Tongue (tissue), 2 donors: ENCODE results near the gene TBCC. TPM values are rescaled to one million over a fixed set of nuclear protein-coding genes. Genes with fewer than 3 reads are reported as not detected.

Experiments
- DNase-seq: peaks from one replicate; pipeline ENCODE4 v3.0.0-alpha.2; 2015
- total RNA-seq: library from RNA; depleted of rRNA; stranded (reverse); fragments of >200 nt; gene quantifications from one replicate; pipeline ENCODE4 v1.2.3, GENCODE V29; 2014

Gene TBCC
- total RNA-seq, 1 donor from 2014 or later = 30.3 TPM

DNA sequence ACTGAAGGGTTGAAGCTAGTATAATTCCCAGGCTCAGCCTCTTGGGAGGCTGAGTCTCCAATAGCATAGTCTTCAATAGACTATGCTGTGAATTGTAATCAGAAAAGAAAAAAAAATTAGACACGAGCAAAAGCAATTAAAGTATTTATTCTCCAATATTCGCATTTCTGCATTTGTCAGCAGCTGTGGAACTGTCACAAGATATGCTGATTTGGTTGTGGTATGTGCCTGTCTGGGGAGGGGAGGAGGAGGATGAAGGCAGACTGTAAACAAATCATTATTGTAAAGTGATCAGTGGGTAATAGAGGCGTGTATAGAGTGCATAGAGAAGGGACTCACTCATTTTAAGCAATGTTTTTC, 25.8 kb upstream of the TBCC start:
- no peak for DNase-seq

DNA sequence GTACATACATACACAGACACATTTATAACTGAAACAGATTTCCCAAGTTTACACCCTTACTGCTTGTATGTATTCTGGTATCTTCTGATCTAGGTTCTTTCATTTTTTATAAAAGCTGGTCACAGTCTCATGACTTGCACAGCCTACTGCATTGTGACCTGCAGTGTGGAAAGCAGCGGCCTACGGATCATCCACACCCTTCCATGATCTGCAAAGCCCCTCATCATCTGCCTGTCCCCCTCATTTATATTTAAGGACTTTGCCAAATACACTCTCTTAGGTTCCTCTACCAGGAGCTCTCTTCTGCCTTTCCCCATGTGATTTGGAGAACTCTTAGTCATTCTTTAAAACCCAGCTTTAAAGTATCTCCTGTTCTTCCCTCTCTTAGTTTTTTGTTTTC, 23.9 kb upstream of the TBCC start:
- DNase-seq = no peak

DNA sequence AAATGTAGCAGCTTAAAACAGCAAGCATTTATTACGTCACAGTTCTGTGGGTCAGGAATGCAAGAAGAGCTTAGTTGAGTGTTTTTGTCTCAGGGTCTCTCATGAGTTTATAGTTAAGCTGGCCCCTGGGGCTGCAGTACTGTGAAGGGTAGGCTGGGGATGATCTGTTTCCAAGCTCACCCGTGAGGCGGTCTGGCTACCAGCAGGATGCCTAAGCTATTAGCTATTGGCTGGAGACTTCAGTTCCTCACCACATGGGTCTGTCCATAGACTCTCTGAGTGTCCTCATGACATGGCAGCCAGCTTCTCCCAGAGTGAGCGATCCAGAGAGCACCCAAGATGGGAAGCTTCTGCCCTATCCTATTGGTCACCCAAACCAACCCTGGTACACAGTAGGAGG, 23.1 kb upstream of the TBCC start:
- DNase-seq = no peak

DNA sequence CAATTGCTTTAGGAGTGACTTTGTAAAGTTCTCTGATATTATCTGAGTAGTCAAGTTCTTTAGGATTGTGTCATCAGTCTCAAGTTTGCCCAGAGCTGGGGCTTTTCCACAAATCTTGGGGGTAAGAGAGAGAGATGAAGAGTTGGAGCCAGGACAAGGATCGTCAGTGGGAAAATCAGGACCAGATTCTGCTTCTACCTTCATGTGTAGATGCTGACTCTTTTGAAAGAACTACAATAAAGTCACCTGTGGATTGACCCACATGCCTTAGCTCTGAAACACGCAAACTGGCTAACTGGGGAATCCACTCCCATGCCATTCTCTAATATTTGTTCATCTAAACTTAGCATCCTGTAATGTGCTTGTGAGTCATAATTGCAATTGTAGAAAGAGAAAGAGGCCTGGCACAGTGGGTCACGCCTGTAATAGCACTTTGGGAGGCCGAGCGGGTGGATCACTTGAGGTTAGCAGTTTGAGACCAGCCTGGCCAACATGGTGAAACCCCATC, 20.3 kb upstream of the TBCC start:
- no peak for DNase-seq

DNA sequence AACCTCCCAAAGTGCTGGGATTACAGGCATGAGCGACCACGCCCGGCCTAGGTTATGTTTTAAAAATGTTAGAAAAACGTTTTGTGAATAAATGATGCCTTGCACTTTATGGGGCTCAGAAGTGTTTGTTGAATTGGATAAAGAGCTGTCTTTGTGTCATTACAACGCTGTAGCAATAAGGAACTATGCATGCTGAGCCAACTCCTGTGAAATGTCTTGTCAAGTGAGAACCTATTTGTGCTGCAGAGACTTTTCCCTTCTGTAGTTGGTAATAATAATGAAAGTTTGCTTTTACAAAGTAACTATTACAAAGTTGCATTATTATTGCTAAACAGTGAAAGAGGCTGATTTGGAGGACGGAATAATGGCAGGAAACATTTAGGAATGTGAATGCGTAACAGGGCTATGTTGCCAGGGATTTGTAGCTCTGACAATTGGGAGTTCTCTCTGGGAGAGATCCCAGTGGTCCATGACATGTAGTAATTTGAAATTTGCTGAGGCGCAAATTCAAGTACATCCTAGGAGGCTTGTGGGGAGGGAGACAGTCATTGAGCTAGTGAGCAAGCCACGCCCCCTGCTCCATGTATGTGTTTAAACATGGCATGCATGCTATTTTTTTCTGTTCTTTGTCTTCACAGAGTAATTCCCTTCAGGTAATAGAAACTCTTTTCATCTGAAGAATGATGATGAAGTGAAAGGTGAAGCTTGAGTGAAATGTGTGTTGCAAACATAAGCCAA, 19.2 kb upstream of the TBCC start:
- peak; percentile 20 for DNase-seq

DNA sequence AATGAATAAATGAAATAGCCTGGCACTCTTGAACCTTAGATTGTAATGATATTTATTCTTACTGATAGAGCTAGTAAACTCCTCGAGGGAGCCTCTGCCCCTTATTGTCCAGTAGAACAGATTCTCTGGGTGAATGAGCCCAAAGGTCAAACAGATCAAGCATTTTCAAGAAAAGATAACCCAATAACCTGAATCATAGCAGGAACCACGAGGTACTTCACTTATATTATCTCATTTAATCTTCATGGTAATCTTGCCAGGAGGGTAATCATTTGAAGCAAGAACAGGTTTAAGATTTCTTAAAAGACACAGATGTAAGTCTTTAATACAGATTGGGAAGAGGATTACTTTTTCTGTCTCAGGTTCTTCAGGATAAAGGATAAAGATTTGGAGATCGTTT, 17.0 kb upstream of the TBCC start:
- no peak for DNase-seq

DNA sequence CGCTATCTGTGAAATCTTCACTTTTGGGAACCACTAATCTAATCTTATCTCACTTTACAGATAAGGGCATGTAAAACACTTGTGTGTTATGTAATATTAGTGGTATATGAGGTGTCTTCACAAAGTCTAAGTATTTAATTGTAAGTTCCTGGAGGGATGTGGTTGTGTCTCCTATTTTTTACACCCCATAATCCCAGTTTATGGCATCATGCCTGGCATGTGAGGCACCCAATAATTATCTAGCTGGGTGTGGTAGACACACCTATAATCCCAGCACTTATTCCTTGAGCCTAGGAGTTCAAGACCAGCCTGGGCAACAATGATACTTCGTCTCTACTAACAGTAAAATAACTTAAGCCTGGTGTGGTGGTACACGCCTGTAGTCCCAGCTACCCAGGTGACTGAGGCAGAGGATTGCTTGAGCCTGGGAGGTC, 16.5 kb upstream of the TBCC start:
- DNase-seq = no peak

DNA sequence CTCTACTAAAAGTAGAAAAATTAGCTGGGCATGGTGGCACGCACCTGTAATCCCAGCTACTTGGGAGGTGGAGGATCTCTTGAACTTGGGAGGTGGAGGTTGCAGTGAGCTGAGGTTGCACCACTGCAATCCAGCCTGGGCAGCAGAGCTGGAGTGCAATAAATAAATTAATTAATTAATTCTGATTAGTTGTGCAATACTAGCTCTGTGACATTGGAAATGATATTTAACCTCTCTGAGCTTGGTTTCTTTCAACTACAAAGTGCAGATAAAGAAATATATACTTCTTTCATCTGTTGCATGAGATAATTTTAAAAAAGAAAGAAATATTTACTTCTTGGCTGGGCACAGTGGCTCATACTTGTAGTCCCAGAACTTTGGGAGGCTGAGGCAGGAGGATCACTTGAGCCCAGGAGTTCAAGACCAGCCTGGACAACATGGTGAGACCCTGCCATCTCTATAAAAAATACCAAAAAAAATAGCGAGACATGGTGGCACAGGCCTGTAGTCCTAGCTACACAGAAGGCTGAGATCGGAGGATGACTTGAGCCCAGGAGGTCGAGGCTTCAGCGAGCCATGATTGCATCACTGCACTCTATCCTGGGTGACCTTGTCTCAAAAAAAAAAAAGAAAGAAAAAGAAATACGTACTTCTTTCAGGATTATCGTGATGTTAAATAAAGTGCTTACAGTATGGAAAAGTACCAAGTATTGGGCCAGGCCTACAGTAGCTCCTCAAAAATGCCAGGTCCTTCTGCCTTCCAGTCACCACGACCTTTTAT, 15.6 kb upstream of the TBCC start:
- DNase-seq = no peak

DNA sequence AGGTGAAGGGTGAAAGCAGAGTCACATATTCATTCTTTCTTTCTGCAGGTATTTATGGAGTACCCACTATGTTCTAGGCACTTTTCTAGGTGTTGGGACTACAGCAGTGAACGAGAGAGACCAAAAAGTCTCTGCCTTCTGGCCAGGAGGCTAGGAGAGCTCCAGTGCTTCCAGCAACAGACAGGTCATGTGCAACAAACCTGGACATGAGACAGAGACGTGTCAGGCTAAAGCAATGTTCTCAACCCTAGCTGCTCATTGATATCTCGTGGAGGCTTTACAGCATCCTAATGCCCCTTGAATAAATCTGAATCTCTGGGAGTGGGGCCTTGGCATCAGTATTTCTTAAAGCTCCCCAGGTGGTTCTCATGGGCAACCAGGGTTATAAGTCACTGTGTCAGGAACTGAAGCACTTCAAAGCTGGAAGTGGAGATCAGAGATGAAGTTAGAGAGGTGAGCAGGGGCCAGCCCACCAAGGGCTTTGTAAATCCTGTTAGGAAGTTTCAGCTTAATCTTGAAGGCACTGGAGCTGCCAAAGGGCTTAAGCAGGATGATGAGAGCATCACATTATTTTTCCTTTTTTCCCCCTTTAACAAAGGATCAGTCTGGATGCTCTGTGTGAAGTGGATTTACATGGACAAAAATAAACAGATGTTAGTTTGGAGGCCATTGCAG, 13.0 kb upstream of the TBCC start:
- no peak for DNase-seq

DNA sequence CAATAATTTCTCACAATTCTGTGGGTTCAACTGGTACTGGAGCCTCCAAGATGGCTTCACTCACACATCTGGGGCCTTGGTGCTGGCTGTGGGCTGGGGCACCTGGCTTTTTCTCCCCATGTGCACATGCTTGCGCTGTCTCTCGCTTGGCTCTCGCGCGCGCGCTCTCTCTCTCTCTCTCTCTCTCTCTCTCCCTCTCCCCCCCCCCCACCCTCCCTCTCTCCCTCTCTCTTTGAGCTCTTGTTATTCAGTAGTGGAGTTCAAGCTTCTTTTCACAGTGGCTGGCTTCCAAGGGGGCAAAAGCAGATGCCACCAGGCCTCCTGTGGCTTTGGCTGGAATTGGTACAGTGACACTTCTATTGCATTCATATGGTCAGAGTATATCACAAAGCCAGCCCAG, 10.8 kb upstream of the TBCC start:
- no peak for DNase-seq

DNA sequence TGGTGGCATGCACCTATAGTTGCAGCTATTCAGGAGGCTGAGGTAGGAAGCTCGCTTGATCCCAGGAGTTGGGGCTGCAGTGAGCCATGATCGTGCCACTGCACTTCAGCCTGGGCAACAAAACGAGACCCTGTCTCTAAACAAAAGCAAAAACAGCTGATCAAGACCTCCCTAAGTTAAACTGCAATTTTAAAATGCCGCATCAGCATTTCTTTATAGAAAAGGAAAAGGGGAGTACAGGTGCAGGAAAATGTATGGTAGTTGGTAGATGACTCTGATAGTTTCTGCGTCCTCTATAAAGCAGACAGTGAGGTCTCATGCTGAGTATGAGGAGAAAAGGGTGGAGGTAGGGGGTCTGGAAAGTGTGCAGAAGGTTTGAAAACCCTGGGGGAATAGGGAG, 8.9 kb upstream of the TBCC start:
- no peak for DNase-seq

DNA sequence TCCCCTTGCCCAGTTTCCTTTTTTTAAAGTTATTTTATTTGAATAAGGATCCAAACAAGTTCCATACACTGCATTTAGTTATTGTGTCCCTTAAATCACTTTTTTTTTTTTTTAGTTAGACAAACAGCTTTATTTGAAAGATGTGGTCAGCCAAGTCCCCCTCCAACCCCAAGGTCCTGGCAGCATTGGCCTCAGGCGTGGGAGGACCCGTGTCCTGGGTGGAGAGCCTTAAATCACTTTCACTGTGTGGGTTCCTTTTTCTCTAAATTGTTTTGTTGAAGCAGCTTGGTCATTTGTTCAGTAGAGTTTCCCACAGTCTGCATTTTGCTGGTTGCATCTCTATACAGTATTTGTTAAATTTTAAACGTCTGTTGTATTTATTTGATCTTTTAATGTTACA, 5.2 kb upstream of the TBCC start:
- DNase-seq = no peak

DNA sequence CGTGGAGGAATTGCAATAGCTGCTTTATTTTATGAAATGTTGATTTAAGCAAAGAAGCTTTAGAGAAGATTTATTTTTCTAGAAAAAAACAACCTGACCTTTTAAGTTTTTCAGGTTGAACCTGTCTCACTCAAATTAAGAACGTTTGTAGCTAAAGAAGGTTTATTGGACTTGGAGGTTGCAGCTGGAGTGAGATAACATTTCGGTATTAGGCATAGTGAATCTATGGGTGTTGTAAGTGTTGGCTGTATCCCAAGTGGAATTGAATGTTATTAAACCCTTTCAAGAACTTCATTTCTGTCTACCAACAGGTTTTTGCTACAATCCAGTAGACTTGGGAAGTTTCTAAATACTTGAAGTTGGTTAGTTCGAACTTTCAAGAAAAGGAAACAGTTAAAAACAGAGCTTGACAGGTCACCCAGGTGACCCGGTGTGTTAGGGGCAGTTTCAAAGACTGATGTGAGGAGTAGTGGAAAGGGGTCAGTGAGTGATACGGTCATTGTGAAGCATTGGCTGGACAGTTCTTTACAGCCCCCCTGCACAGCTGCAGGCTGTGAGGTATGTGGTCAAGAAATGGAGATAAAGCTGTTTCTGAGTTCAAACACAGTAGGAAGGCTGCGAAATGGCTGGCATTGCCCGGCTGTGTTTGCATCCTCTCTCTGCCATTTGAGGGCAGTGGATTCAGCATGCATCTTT, 2.4 kb upstream of the TBCC start:
- DNase-seq = peak; percentile 37

DNA sequence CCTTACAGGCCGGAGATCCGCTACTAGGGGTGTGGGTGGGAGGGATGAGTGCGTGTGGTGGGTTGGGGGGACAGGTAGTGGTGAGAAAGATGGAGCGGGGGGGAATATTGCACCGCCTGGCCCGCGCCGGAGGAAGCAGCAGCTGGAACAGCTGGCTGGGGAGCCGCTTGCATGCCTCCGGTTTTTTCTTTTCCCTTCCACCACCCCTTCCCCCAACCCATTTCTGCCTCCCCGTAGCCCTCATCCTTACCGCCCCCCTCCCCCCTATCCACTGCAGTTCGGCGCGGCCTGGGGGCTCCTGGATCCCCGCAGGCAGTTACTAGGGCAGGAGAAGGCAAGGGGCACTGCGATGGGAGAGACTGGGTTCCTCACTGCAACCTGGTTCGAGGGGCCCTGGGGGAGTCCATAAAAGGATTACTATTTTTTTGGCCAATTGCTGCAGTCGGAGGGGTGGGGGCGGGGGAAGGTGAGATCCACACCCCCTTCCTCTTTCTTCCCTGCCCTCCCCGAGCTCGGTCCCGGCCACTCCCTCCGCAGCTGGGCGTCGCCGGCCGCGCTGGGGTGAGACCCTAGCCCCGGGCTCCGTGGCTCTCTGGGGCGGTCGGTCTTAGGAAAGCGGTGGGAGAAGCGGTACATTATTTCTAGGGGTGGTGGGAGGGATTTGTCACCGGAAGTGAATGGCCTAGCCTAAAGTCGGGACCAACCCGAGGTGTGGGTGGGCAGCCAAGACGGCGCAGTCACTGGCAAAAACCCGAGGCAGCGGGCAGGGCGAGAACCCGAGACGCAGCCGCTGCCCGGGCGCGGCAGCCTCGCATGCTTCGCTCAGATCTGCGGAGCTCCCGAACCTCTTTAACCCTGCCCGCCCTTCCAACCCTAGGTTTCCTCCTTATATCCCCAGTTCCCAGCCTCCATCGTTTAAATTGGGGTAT, 824 bp upstream of the TBCC start:
- peak; percentile 96 for DNase-seq

DNA sequence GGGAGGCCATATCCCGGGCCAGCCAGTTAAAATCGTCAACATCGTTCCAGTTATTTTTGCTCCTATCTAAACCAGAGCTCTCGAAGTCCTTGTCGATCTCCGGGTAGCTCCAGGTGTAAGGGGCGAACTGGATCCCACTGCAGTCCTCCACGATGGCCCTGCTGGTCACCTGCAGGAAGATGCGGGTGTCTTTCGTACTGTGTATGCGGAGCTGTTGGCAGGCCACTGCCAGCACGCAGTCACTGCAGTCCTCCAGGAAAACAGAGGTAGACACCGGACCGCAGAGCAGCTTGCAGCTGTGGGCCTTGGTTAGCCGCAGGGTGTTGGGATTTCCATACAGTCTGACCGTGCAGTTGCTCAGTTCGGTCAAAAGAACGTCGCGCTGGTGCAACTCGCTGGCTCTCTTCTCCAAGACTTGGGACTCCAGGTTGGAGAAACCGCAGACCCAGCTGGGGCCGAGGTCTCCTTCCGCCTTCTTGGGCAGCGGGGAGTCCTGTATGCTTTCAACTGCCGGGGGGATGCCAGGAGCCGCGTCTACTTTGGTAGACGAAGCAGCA, 742 bp downstream of the TBCC start:
- DNase-seq = peak; percentile 64

DNA sequence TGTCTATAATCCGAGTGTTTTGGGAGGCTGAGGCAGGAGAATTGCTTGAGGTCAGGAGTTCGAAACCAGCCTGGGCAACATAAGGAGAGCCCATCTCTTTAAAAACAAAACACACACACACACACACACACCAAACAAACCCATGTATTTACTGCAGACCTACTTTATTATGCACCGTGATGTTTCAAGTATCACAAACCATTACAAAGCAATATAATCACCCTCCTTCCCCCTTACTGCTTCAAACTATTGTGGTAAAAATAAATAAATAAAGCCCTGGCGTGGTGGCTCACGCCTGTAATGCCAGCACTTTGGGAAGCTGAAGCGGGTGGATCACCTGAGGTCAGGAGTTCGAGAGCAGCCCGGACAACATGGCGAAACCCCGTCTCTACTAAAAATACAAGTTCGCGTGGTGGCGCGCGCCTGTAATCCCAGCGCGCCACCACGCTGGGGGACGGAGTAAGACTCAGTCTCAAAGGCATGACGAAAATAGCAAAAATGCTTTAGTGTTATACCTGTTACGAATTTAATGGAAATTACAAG, 1.5 kb downstream of the TBCC start:
- DNase-seq = no peak

DNA sequence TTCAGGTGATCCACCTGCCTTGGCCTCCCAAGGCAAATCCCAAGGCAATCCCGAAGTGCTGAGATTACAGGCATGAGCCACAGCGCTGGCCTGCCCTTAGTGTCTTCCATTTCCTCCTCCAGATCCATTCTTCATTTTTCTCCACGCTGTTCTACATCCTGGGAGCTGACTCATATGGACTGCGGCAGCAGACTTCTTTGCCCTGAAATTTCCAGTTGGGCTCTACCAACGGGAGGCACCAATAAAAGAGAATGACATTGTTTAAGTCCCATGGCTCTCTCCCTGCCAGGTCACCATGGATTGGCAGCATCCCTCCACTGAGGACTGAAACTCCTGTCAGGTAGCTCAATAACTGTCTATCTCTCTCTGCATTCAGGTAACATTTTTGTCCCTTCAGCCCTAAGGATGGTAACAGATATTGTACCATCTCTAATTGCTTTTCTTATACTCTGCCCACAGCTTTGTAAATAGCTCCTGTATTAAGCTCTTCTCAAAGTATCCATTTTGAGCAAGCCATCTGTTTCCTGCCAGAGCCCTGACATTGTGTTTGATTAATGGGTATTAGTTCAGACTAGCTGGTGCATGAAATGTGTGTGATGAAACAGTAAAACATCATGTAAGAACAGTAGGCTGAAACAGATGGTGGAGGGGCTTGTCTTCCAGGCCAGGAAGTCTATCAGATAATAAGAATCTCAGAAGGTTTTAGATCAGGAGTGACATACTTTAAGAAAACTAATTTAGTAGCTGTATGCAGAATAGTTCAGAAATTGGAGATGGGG, 3.6 kb downstream of the TBCC start:
- DNase-seq = peak; percentile 16

DNA sequence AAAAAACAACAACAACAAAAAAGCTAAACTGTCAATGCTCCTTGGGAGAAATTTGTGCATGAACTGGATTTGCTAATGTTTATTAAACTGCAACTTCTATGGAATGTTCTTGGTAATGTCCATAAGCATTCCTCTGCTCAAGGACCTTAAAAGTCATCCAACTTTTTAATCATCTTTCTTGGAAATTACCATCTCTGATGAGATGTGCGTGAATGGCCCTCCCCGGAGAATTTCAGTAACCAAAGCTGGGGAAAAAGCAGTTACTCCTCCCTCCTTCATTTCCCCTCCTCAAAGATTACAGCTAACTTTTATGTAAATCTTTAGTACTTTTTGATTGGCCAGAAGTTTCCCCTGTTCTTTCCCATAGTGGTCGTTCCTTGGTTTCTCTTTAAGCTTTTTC, 5.2 kb downstream of the TBCC start:
- DNase-seq = no peak

DNA sequence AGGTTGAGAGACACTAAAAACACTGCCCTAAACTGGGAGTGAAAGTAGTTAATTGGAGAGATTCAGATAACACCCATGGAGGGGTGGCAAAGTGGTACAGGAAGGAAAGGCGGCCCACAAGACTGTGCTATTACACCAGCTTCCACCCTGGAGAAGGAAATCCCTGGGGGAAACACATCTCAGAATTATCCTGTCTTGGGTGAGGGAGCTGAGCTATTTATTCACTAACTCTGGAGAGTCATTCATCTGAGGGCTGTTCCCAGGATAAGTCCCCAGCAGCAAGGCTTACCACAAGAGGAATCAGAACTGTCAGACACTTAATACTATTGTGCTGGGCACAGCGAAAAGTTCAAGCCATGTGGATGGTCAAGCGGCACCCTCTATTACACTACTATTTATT, 9.9 kb downstream of the TBCC start:
- DNase-seq = no peak
